GM23248 (cell line): ENCODE data around the gene ALPL.

ENCODE experiments used
- EZH2 ChIP-seq: fragments of 200-600 bp; sonication (generic); IDR thresholded peaks from 2 replicates; pipeline ENCODE4 v1.6.1; 2018; ENCODE audit warnings: antibody characterized with exemption, mild to moderate bottlenecking; ENCODE audit not compliant: insufficient read depth, poor library complexity, severe bottlenecking
- EZH2phosphoT487 ChIP-seq: fragments of 200-600 bp; sonication (generic); IDR thresholded peaks from 2 replicates; pipeline ENCODE4 v1.6.1; 2018; ENCODE audit warnings: antibody characterized with exemption, moderate library complexity, mild to moderate bottlenecking, low read depth; ENCODE audit not compliant: insufficient read depth

DNA sequence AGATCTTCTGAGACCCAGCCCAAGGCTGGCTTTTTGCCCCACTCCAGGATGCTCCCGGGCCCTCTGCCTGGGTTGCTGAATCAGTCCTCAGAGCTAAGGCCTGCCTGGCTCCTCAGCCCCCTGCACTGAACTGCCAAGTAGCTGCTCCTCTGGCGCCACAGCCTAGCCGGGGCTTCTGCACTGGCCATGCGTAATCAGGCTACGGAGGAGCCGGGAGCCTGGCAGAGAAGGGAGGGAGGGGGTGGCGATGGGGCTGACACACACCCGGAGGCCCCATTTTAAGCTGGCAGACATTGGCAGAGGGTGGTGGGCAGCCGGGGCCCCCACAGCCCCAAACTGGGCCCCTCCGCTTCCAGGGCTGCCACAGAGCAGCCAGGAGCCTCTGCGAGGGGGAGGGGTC, 38.7 kb downstream of the ALPL start:
- no peak for TF ChIP-seq EZH2
- TF ChIP-seq EZH2phosphoT487, result no peak
